Measurements from ENCODE around the gene MFAP3L. TPM values are rescaled to one million over a fixed set of nuclear protein-coding genes. Genes with fewer than 3 reads are reported as not detected.

Gene MFAP3L
- total RNA-seq, 1 donor from 2014 or later: 1.6 TPM

DNA sequence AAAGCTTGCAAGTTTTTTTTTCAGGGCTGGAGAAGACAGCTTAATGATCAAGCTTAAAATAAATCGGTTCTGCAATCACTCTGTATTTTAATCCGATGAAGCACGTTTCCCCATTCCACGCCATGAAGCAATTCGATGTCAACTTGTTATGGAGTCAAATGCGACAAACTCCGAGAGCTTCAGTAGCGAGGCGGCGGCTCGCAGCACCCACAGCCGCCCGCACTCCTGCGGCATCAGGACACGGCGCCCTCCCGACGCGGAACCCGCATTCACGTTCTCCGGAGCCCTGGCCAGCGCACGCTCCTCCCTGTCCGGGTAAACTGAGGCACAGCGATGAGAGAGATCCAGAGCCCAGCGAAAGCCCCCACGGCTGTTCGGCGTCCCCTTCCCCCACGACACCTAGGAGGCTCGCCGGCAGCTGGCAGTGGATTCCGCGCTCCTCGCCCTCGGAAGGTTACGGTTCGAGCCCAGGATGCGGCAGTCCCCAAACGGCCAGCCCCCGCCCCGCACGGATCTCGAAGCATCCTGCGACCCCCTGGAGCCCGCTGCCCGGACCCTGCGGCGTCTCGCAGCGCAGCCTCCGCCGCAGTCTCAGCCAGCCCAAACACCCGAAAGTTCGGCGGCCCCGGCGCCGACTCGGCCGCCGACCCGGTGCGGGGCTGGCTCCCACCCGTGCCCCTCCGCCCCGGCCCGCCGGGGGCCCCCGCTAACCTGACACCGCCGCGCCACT, 507 bp downstream of the MFAP3L start:
- Histone ChIP-seq H3K36me3 (ENCODE audit: control insufficient read depth in 3 of 3, insufficient read depth in 3 of 3, low read length in 3 of 3) (no peaks in the 10 kb centered on the region), H3K4me3 (ENCODE audit: low read length in 3 of 3) (peak overlapping the region; percentile 79 to 97 (median 89)), H3K4me1 (ENCODE audit: control insufficient read depth in 3 of 3, insufficient read depth in 3 of 3, low read length in 3 of 3) (peaks cover 7 to 12% (median 8%) of the 10 kb centered on the region in 3 donors), H3K27me3 (ENCODE audit: control insufficient read depth in 3 of 3, insufficient read depth in 3 of 3, low read length in 3 of 3) (no peaks in the 10 kb centered on the region), H3K9ac (ENCODE audit: low read depth in 1 of 3, low read length in 3 of 3) (peak overlapping the region; percentile 71 to 77 (median 73)), H3K9me3 (ENCODE audit: control insufficient read depth in 3 of 3, low read length in 3 of 3) (no peaks in the 10 kb centered on the region), H3K27ac (ENCODE audit: low read depth, low read length) (peak overlapping the region; percentile 47)

DNA sequence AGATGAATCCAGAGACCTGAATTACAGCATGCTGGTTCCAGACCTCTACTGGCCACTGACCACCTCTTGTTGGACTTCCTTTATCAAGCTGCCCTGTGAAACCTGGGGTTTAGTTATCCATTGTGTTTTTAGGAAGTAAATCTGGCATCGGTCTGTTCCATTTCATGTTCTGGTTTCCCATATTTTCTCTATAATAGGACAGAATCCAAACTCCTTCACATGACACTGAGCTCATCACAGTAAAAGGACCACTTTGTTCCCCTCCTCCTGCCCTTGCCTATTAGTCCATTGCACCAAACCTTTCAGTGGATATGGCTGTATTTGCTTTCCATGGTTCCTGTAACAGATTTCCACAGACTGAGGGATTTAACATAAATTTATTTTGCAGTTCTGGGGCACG, 4.0 kb downstream of the MFAP3L start:
- Histone ChIP-seq H3K9ac (ENCODE audit: low read depth in 1 of 3, low read length in 3 of 3) (no peak overlapping the region), H3K9me3 (ENCODE audit: control insufficient read depth in 3 of 3, low read length in 3 of 3) (no peaks in the 10 kb centered on the region), H3K36me3 (ENCODE audit: control insufficient read depth in 3 of 3, insufficient read depth in 3 of 3, low read length in 3 of 3) (no peaks in the 10 kb centered on the region), H3K4me1 (ENCODE audit: control insufficient read depth in 3 of 3, insufficient read depth in 3 of 3, low read length in 3 of 3) (peaks cover 2 to 9% (median 4%) of the 10 kb centered on the region in 3 donors), H3K4me3 (ENCODE audit: low read length in 3 of 3) (no peak overlapping the region), H3K27ac (ENCODE audit: low read depth, low read length) (no peak overlapping the region), H3K27me3 (ENCODE audit: control insufficient read depth in 3 of 3, insufficient read depth in 3 of 3, low read length in 3 of 3) (no peaks in the 10 kb centered on the region)

DNA sequence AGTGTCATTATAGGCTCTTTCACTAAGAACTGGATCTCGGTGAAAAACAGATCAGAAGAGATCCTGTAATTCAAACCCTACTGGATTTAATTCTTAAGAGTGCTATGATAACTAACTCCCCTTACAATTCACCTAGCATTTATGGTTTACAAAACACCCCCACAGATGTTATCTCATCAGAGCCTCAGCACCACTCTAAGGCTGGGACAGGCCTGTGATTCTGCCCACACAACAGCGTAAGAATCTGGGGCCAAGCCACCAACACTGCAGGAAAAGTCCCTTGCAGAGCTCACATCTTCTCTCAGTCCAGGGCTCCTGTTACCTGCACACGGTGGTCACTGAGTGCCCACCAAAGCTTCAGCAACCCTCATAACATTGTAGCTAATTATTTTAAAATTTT, 8.9 kb downstream of the MFAP3L start:
- no peak overlapping the region for H3K27ac ChIP-seq (ENCODE audit: low read depth, low read length)
- no peaks in the 10 kb centered on the region for H3K27me3 ChIP-seq (ENCODE audit: control insufficient read depth in 3 of 3, insufficient read depth in 3 of 3, low read length in 3 of 3)
- no peaks in the 10 kb centered on the region for H3K9me3 ChIP-seq (ENCODE audit: control insufficient read depth in 3 of 3, low read length in 3 of 3)
- no peak overlapping the region for H3K4me3 ChIP-seq (ENCODE audit: low read length in 3 of 3)
- H3K36me3 ChIP-seq (ENCODE audit: control insufficient read depth in 3 of 3, insufficient read depth in 3 of 3, low read length in 3 of 3): no peaks in the 10 kb centered on the region
- H3K4me1 ChIP-seq (ENCODE audit: control insufficient read depth in 3 of 3, insufficient read depth in 3 of 3, low read length in 3 of 3): peaks cover 0 to 20% (median 18%) of the 10 kb centered on the region in 3 donors
- H3K9ac ChIP-seq (ENCODE audit: low read depth in 1 of 3, low read length in 3 of 3): no peak overlapping the region

GRCh38 chr4:170015285-170015684, 10.9 kb downstream of the MFAP3L start:
- Histone ChIP-seq H3K4me3 (ENCODE audit: low read length in 3 of 3) (peak overlapping the region in 1 of 3 donors; percentile 32), H3K27ac (ENCODE audit: low read depth, low read length) (no peak overlapping the region), H3K36me3 (ENCODE audit: control insufficient read depth in 3 of 3, insufficient read depth in 3 of 3, low read length in 3 of 3) (no peaks in the 10 kb centered on the region), H3K9me3 (ENCODE audit: control insufficient read depth in 3 of 3, low read length in 3 of 3) (no peaks in the 10 kb centered on the region), H3K27me3 (ENCODE audit: control insufficient read depth in 3 of 3, insufficient read depth in 3 of 3, low read length in 3 of 3) (no peaks in the 10 kb centered on the region), H3K9ac (ENCODE audit: low read depth in 1 of 3, low read length in 3 of 3) (no peak overlapping the region), H3K4me1 (ENCODE audit: control insufficient read depth in 3 of 3, insufficient read depth in 3 of 3, low read length in 3 of 3) (peaks cover 0 to 30% (median 29%) of the 10 kb centered on the region in 3 donors)

- Histone ChIP-seq H3K27ac (ENCODE audit: low read depth, low read length) (no peak overlapping the region), H3K36me3 (ENCODE audit: control insufficient read depth in 3 of 3, insufficient read depth in 3 of 3, low read length in 3 of 3) (no peaks in the 10 kb centered on the region), H3K4me3 (ENCODE audit: low read length in 3 of 3) (no peak overlapping the region), H3K4me1 (ENCODE audit: control insufficient read depth in 3 of 3, insufficient read depth in 3 of 3, low read length in 3 of 3) (peaks cover 0 to 32% (median 29%) of the 10 kb centered on the region in 3 donors), H3K9ac (ENCODE audit: low read depth in 1 of 3, low read length in 3 of 3) (no peak overlapping the region), H3K27me3 (ENCODE audit: control insufficient read depth in 3 of 3, insufficient read depth in 3 of 3, low read length in 3 of 3) (no peaks in the 10 kb centered on the region), H3K9me3 (ENCODE audit: control insufficient read depth in 3 of 3, low read length in 3 of 3) (no peaks in the 10 kb centered on the region)
These were observed 11.7 kb downstream of the MFAP3L start for GRCh38 chr4:170014359-170015011.

- peaks cover 0 to 35% (median 29%) of the 10 kb centered on the region in 3 donors for H3K4me1 ChIP-seq (ENCODE audit: control insufficient read depth in 3 of 3, insufficient read depth in 3 of 3, low read length in 3 of 3)
These were observed 13.6 kb downstream of the MFAP3L start for GRCh38 chr4:170012629-170012958.

GRCh38 chr4:170011921-170012628, 14.1 kb downstream of the MFAP3L start:
- H3K4me1 ChIP-seq (ENCODE audit: control insufficient read depth in 3 of 3, insufficient read depth in 3 of 3, low read length in 3 of 3): peaks cover 0 to 35% (median 29%) of the 10 kb centered on the region in 3 donors
- peak overlapping the region; percentile 42 for H3K27ac ChIP-seq (ENCODE audit: low read depth, low read length)
- H3K27me3 ChIP-seq (ENCODE audit: control insufficient read depth in 3 of 3, insufficient read depth in 3 of 3, low read length in 3 of 3): no peaks in the 10 kb centered on the region
- peak overlapping the region in 1 of 3 donors; percentile 25 for H3K4me3 ChIP-seq (ENCODE audit: low read length in 3 of 3)
- H3K36me3 ChIP-seq (ENCODE audit: control insufficient read depth in 3 of 3, insufficient read depth in 3 of 3, low read length in 3 of 3): no peaks in the 10 kb centered on the region
- peak overlapping the region in 1 of 3 donors; percentile 71 for H3K9ac ChIP-seq (ENCODE audit: low read depth in 1 of 3, low read length in 3 of 3)
- no peaks in the 10 kb centered on the region for H3K9me3 ChIP-seq (ENCODE audit: control insufficient read depth in 3 of 3, low read length in 3 of 3)

More at GRCh38 chr4:170012629-170012958, 13.6 kb downstream of the MFAP3L start:
- no peaks in the 10 kb centered on the region for H3K27me3 ChIP-seq (ENCODE audit: control insufficient read depth in 3 of 3, insufficient read depth in 3 of 3, low read length in 3 of 3)
- peak overlapping the region; percentile 42 for H3K27ac ChIP-seq (ENCODE audit: low read depth, low read length)
- peak overlapping the region in 1 of 3 donors; percentile 25 for H3K4me3 ChIP-seq (ENCODE audit: low read length in 3 of 3)
- no peaks in the 10 kb centered on the region for H3K9me3 ChIP-seq (ENCODE audit: control insufficient read depth in 3 of 3, low read length in 3 of 3)
- peak overlapping the region in 1 of 3 donors; percentile 71 for H3K9ac ChIP-seq (ENCODE audit: low read depth in 1 of 3, low read length in 3 of 3)
- no peaks in the 10 kb centered on the region for H3K36me3 ChIP-seq (ENCODE audit: control insufficient read depth in 3 of 3, insufficient read depth in 3 of 3, low read length in 3 of 3)

- Histone ChIP-seq H3K9me3 (ENCODE audit: control insufficient read depth in 3 of 3, low read length in 3 of 3) (no peaks in the 10 kb centered on the region), H3K27me3 (ENCODE audit: control insufficient read depth in 3 of 3, insufficient read depth in 3 of 3, low read length in 3 of 3) (no peaks in the 10 kb centered on the region), H3K9ac (ENCODE audit: low read depth in 1 of 3, low read length in 3 of 3) (no peak overlapping the region), H3K4me1 (ENCODE audit: control insufficient read depth in 3 of 3, insufficient read depth in 3 of 3, low read length in 3 of 3) (peaks cover 0 to 27% (median 18%) of the 10 kb centered on the region in 3 donors), H3K4me3 (ENCODE audit: low read length in 3 of 3) (no peak overlapping the region), H3K36me3 (ENCODE audit: control insufficient read depth in 3 of 3, insufficient read depth in 3 of 3, low read length in 3 of 3) (no peaks in the 10 kb centered on the region), H3K27ac (ENCODE audit: low read depth, low read length) (no peak overlapping the region)
These were observed 16.9 kb downstream of the MFAP3L start for GRCh38 chr4:170009291-170009690.

- H3K36me3 ChIP-seq (ENCODE audit: control insufficient read depth in 3 of 3, insufficient read depth in 3 of 3, low read length in 3 of 3): no peaks in the 10 kb centered on the region
- no peak overlapping the region for H3K9ac ChIP-seq (ENCODE audit: low read depth in 1 of 3, low read length in 3 of 3)
- H3K27ac ChIP-seq (ENCODE audit: low read depth, low read length): no peak overlapping the region
- H3K4me3 ChIP-seq (ENCODE audit: low read length in 3 of 3): no peak overlapping the region
- peaks cover 0 to 26% (median 16%) of the 10 kb centered on the region in 3 donors for H3K4me1 ChIP-seq (ENCODE audit: control insufficient read depth in 3 of 3, insufficient read depth in 3 of 3, low read length in 3 of 3)
- no peaks in the 10 kb centered on the region for H3K27me3 ChIP-seq (ENCODE audit: control insufficient read depth in 3 of 3, insufficient read depth in 3 of 3, low read length in 3 of 3)
- H3K9me3 ChIP-seq (ENCODE audit: control insufficient read depth in 3 of 3, low read length in 3 of 3): no peaks in the 10 kb centered on the region
These were observed 17.4 kb downstream of the MFAP3L start for GRCh38 chr4:170008801-170009200.

GRCh38 chr4:170008371-170008770, 17.8 kb downstream of the MFAP3L start:
- Histone ChIP-seq H3K4me3 (ENCODE audit: low read length in 3 of 3) (no peak overlapping the region), H3K36me3 (ENCODE audit: control insufficient read depth in 3 of 3, insufficient read depth in 3 of 3, low read length in 3 of 3) (peaks cover 0 to 2% (median 0%) of the 10 kb centered on the region in 3 donors), H3K9ac (ENCODE audit: low read depth in 1 of 3, low read length in 3 of 3) (no peak overlapping the region), H3K27me3 (ENCODE audit: control insufficient read depth in 3 of 3, insufficient read depth in 3 of 3, low read length in 3 of 3) (no peaks in the 10 kb centered on the region), H3K27ac (ENCODE audit: low read depth, low read length) (no peak overlapping the region), H3K9me3 (ENCODE audit: control insufficient read depth in 3 of 3, low read length in 3 of 3) (no peaks in the 10 kb centered on the region), H3K4me1 (ENCODE audit: control insufficient read depth in 3 of 3, insufficient read depth in 3 of 3, low read length in 3 of 3) (peaks cover 0 to 26% (median 16%) of the 10 kb centered on the region in 3 donors)

Measured in skeletal muscle tissue (tissue), 4 donors.